GM21423 (cell line): ENCODE results near the gene TMEM184B.

Source experiments
- ATAC-seq: cut with Tn5 transposase; IDR thresholded peaks from one replicate; pipeline ENCODE4 v1.9.1; 2021; ENCODE audit warnings: mild to moderate bottlenecking, moderate library complexity; ENCODE audit not compliant: unreplicated experiment

TMEM184B gene

GRCh38 chr22:38308791-38309498 is 36.1 kb upstream of the TMEM184B start:
- ATAC-seq, result no peak

- peak; percentile 64 for ATAC-seq
Measured at GRCh38 chr22:38305471-38306448, 33.0 kb upstream of the TMEM184B start.

- ATAC-seq, result no peak
Measured at GRCh38 chr22:38304526-38304925, 31.7 kb upstream of the TMEM184B start.

- ATAC-seq, result no peak
Measured at GRCh38 chr22:38303974-38304373, 31.2 kb upstream of the TMEM184B start.

- ATAC-seq, result no peak
Measured at GRCh38 chr22:38302906-38303305, 30.1 kb upstream of the TMEM184B start.

- no peak for ATAC-seq
Measured at GRCh38 chr22:38300946-38301345, 28.1 kb upstream of the TMEM184B start.

- no peak for ATAC-seq
Measured at GRCh38 chr22:38300197-38300945, 27.6 kb upstream of the TMEM184B start.

- no peak for ATAC-seq
Measured at GRCh38 chr22:38299770-38300102, 26.9 kb upstream of the TMEM184B start.

GRCh38 chr22:38298312-38299005 is 25.6 kb upstream of the TMEM184B start:
- ATAC-seq, result no peak

GRCh38 chr22:38296372-38296771 is 23.6 kb upstream of the TMEM184B start:
- ATAC-seq, result no peak

- no peak for ATAC-seq
Measured at GRCh38 chr22:38295863-38296262, 23.1 kb upstream of the TMEM184B start.

- no peak for ATAC-seq
Measured at GRCh38 chr22:38295339-38295738, 22.5 kb upstream of the TMEM184B start.

- ATAC-seq, result no peak
Measured at GRCh38 chr22:38294193-38294592, 21.4 kb upstream of the TMEM184B start.

GRCh38 chr22:38292694-38293093 is 19.9 kb upstream of the TMEM184B start:
- ATAC-seq, result no peak

- no peak for ATAC-seq
Measured at GRCh38 chr22:38291201-38291777, 18.5 kb upstream of the TMEM184B start.

GRCh38 chr22:38290347-38290746 is 17.5 kb upstream of the TMEM184B start:
- ATAC-seq, result no peak

- no peak for ATAC-seq
Measured at GRCh38 chr22:38289583-38290082, 16.8 kb upstream of the TMEM184B start.

GRCh38 chr22:38286915-38287669 is 14.3 kb upstream of the TMEM184B start:
- no peak for ATAC-seq

- ATAC-seq, result no peak
Measured at GRCh38 chr22:38285018-38285417, 12.2 kb upstream of the TMEM184B start.

- no peak for ATAC-seq
Measured at GRCh38 chr22:38284042-38284402, 11.2 kb upstream of the TMEM184B start.
